Measurements from ENCODE around the gene NISCH.

DNA sequence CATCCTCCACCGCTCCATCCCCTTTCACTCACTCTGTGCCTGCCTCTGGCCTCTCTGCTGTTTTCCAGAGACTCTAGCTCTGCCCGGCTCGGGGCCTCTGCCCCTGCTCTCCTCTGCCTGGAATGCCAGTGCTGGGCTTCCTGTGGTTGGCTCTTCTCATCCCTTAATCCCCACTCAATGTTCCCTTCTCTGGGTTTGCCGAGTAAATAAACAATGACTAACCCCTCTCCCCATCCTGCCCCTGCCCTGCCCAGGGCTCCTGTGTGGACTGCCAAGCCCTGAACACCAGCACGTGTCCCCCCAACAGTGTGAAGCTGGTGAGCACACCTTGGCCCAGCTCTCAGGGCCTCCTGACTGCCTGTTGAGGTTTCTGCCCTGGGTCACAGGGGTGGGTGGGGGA lies 52.0 kb downstream of the NISCH start:
- TF ChIP-seq ISL1 (CRISPR knock-in tag; IDR thresholded peaks at IDR 0.05) (no peak), TSHZ2 (CRISPR knock-in tag; IDR thresholded peaks at IDR 0.05) (no peak)
- TF ChIP-seq, protein P1, sequence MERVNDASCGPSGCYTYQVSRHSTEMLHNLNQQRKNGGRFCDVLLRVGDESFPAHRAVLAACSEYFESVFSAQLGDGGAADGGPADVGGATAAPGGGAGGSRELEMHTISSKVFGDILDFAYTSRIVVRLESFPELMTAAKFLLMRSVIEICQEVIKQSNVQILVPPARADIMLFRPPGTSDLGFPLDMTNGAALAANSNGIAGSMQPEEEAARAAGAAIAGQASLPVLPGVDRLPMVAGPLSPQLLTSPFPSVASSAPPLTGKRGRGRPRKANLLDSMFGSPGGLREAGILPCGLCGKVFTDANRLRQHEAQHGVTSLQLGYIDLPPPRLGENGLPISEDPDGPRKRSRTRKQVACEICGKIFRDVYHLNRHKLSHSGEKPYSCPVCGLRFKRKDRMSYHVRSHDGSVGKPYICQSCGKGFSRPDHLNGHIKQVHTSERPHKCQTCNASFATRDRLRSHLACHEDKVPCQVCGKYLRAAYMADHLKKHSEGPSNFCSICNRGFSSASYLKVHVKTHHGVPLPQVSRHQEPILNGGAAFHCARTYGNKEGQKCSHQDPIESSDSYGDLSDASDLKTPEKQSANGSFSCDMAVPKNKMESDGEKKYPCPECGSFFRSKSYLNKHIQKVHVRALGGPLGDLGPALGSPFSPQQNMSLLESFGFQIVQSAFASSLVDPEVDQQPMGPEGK (CRISPR knock-in tag; IDR thresholded peaks at IDR 0.05; ENCODE audit: borderline replicate concordance): no peak

Measured in SK-N-SH treated with all-trans-retinoic acid at 6 μM for 48 hours (cell line).